HL-60/S4 treated with retinoic acid at 250 ng/mL for 4 days and 3 days (cell line): Measurements from ENCODE around the gene BDKRB2.

Source experiments
- in situ Hi-C: fragments of 300-500 bp; cut with MboI; formaldehyde crosslinking; loops from 2 replicates; pipeline ENCODE4 v1.7.0; 2022; ENCODE audit warnings: low sequenced_read_pairs

Gene BDKRB2

DNA sequence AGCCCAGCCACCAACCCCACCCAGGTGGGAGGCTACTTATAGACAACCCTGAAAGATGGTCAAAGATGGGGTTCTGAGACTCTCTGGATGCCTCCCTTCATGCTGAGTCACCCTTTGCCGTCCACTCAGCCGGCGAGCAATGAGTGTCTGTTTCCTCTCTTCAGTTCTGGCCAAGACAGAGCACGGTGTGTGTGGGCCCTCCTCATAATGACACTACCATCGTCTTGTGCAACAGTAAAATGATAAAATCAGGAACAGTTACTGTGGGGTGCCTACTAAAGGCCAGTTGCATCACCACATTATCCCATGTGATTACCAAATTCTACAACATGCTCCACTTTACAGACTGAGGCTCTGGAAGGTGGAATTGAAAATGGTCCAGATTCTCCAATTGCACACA, 44.4 kb downstream of the BDKRB2 start:
- in situ Hi-C loops = no loop called here

DNA sequence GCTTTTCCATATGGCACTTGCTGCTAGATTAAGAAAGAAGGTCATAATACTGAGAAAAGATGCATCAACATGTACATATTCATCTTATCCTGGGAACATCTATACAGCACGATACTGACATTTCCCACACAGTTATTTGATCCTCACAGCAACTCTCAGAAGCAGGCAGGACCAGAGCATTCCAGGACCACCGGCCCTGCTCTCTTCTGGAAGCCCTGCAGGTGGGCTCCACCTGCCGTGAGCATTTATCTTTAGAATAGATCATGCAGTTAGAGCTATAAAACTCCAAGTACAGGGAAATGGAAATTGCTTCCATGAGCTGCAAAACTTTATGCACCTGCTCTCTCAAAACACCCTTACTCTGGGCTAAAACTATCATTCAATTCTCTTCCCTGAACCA, 45.8 kb downstream of the BDKRB2 start:
- in situ Hi-C loops = no loop called here

DNA sequence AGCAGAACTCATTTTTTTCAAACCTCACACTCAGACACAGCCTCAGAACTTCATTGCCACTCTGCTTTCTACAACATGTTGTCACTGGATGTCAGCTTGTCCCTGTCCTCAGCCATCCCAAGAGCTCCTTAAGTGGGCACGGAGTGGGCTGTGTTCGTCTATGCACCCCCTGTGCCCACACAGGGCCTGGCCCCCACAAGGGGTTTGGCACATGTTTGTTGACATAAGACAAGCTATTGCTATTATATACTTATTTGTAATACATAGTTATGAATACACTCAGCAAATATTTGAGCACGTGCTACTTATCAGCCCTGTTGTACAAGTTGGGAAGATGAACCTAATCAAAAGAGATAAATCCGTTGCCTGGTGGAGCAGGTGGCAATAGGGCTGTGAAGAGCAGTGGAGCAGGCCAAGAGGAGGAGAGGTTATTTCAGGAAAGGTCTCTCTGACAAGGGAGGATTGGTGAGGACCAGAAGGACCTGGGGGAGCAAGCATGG, 47.1 kb downstream of the BDKRB2 start:
- in situ Hi-C loops = no loop called here

DNA sequence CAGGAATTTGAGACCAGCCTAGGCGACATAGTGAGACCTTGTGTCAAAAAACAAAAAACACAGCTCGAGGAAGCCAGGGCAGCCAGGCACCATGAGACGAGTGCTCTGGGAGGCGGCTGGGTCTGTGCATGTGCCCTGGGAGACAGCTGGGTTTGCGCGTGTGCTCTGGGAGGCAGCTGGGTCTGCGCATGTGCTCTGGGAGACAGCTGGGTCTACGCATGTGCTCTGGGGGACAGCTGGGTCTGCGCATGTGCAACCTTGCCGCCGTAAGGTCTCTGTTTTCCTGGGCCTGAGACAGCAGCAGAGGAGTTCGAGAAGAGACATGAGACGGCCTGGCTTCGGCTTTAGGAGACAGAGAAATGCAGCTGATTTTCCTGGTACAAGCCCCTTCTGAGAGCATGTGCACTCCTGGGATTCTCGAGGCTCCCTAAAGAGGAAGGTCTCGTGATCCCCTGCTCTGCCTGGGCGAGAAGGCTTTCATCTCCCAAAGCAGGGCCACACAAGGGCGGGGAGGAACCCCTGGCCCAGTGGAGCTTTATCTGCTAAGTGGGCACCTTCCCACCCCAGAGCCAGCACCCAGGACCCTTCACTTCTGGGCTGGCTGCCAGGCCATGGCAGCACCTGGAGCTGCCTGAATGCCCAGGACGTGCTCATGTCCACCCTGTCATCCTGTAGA, 47.8 kb downstream of the BDKRB2 start:
- in situ Hi-C loops = no loop called here

DNA sequence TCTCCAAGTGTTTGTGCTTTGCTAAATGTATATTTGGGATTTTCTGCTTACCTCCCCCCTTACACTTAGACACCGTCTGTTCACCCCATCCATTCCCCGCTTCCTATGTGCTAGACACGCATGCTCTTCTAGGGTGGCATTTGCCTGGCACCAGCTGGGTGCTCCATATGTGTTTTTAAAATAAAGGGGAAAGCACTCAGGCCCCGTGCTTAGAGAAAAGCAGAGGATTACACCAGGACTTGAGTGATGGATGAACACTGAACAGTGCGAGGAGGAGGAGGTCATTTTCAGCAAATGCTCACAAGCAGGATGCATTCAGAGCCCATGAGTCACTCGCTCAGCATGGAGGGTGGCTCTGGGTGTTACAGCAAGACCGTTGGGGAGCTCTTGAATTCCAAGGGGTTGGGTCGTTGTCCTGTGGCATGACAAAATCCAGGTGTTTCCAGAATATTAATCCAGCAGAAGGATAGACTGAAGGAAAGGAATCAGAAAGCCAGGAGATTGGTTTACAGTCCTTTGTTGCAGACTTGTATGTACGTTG, 48.4 kb downstream of the BDKRB2 start:
- in situ Hi-C loops = no loop called here

DNA sequence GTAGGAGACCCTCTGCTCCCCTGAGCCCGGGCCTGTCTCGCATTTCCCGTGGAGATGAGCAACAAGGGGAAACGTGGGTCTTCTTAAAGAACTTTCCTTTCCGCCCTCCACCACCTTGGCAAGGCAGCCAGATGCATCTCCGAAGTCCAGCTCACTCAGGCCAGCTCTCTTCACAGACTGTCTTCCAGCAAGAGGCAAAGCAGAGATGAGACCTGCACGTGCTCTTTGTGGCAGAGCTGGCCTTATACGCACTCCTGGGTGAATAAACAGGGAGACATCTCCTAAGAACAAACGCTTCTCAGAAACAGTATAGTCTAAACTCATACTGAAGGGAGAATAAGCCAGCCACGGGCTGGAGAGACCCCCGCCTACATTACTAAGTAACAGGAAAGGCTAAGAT, 50.0 kb downstream of the BDKRB2 start:
- in situ Hi-C loops = no loop called here

DNA sequence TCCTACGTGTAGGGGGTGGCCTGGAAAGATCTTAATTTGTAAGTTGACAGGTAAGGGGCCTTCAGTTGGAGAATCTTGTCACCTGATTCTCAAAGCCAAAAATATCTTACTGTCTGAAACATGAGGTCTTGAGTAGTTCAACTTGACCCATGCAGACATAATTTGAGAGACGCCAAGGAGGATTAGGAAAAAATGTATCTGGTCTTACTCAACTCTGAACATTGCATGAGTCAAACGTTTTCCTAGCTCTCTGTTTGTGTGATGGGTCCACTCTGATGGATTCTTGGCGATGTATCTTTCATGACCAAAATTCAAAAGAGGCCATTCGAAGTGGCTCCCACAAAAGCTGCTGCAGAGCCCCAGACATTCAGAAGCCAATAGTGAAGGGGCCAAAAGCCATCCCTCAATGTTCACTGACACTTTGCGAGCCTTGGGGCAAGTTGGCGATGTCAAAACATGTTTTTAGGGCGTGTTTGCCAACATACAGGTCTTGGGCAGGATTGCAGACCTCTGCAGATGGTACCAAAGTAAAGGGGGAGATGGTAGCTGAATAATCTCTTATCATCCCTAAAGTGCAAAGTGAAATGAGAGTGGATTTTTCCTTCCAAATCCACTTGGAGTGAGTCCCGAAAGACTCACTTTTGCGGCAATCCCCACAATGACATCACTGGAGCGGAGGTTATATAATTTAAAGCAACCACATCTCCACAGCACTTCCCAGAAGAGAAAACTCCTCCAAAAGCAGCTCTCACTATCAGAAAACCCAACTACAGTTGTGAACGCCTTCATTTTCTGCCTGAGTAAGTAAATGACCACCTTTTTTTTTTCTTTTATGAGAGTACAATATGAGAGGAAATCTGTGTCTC, 51.1 kb downstream of the BDKRB2 start, which contains the start of gene BDKRB1:
Gene BDKRB1 (plus strand): TSS at position 710 of the 866 bp plus-strand sequence. CDS start 7,473 bp downstream, outside the sequence.
- in situ Hi-C loops = no loop called here

DNA sequence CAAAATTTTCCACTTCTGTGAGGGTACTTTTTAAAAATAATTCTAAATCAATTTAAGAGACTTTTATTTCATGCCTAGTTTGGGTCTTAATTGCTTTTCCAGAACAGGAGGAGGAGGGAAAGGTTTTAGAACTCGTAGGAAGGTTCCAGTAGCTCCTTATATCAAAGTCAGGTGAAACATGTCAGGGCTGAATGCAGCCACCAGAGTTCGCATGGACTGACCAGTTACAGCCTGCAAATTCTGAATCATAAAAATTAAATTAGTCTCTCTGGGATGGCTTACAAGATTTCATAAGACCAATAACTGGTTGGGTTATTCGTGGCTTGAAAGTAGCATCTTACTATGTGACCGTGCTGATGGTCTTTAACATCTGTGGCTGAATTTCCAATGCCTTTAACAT, 51.8 kb downstream of the BDKRB2 start:
- in situ Hi-C loops = no loop called here

DNA sequence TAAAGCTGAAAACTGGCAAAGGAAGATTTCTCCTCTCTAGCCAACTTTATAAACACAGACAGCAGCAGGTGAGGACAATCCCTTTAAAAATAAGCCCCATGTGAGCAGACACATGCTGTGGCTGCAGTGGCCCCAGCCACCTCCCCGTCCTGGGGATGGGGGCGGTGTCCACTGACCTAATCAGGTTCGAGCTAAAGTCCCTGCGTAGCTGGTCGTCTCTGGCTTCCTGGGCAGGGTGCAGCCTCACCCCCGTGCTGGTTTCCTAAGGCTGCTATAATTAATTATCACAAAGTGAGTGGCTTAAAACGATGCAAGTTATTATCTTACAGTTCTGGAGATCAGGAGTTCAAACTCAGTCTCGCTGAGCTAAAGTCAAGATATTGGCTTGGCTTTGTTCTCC, 52.4 kb downstream of the BDKRB2 start:
- in situ Hi-C loops = no loop called here

DNA sequence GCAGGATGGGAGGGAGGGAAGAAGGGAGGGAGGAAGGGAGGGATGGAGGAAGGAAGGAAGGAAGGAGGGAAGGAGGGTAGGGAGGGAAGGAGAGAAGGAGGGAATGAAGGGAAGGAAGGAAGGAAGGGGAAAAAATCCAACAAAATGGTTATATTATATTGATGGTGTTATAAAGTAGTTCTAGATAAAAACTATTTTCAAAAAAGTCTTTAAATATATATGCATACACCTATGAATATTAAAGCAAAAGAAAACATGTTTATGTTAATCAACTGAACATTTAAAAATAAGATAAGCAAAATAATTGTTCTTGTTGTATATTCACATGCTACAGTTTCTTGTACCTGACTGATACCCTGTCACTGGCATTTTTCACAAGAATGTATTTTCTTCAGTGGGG, 53.3 kb downstream of the BDKRB2 start:
- in situ Hi-C loops = no loop called here

DNA sequence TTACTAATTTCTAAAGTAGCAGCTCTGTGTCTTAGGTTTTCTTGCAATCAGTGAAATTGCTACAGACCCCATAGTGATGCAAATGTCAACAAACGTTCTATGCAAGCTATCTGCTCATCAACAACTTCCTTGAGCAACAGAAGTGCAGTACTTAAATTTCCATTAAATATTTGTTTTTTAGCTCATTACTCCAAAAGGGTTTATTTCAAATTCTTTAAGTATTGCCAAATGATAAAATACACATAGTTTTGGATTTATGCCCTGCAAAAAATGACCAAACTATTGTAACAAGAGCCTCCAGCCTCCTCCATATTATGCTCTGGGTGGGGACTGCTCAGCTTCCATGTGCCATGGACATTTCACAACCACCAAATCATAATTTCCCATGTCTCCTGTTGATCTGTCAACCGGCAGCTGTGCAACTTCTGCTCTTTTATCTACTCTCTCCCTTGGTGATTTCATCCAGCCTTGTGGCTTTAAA, 55.7 kb downstream of the BDKRB2 start:
- in situ Hi-C loops = no loop called here

DNA sequence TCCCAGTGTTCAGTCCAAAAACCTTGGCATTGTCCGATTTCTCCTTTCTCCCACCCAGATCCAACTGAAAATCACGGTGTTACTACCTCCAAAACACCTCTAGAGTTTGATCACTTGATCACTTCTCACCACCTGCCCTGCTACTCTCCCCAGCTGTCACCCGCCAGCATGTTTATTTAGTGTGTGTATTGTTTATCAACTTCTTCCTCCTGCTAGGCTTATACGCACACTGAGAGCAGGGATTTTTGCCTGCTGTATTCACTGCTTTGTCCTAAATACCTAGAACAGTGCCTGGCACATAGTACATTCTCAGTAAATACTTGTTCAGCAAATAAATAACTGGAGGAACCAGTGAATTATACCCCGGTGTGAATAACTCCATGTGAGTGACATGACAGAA, 56.4 kb downstream of the BDKRB2 start:
- in situ Hi-C loops = no loop called here

DNA sequence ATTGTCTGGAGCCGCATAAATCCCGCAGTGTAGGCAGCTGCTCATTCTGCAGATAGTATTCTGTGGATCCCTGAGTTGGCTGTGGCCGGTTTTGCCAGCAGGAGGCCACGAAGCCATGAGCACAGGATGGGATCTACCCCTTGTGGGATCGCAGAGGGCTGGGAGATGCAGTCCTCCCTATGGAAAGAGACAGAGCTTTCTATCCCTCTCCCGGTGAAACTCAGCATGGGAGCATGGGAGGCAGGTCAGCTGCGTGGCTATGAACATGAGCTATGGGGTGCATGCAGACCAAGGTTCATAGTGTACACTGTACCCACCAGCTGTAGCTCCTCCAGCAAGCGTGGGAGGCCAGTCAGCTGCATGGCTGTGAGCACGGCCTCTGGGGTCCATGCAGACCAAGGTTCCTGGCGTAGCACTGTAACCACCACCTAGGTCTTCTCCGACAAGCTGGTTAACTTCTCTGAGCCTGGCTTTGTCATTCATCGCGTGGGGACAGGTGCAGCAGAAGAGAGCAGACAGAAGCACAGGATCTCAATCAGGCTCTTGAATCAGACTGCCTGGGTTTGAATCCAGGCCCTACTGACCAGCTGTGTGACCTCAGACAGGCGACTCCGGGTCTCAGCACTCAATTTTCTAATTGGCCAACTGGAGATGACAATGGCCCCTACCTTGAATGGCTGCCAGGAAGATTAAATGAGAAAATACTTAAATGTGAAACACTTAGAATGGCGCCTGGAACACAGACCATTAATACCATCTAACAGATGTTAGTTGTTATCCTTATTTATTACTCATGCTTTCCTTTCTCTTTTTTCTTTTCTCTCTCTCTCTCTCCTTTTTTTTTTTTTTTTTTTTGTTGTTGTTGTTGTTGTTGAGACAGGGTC, 57.4 kb downstream of the BDKRB2 start:
- in situ Hi-C loops = no loop called here

DNA sequence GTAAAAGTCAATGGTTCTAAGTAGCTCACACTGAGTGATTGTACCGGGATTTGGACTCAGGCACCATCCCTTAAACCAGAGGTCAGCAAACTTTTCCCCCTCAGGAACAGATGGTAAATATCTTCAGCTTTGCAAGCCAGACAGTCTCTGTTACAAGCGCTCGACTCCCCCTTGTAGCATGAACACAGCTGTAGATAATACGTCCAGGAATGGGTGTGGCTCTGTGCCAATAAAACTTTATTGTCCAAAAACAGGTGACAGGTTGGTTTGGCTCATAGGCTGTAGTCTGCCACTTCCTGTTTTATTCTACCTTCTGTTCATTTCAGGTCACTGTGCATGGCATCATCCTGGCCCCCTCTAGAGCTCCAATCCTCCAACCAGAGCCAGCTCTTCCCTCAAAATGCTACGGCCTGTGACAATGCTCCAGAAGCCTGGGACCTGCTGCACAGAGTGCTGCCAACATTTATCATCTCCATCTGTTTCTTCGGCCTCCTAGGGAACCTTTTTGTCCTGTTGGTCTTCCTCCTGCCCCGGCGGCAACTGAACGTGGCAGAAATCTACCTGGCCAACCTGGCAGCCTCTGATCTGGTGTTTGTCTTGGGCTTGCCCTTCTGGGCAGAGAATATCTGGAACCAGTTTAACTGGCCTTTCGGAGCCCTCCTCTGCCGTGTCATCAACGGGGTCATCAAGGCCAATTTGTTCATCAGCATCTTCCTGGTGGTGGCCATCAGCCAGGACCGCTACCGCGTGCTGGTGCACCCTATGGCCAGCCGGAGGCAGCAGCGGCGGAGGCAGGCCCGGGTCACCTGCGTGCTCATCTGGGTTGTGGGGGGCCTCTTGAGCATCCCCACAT, 58.9 kb downstream of the BDKRB2 start:
- in situ Hi-C loops = no loop called here

DNA sequence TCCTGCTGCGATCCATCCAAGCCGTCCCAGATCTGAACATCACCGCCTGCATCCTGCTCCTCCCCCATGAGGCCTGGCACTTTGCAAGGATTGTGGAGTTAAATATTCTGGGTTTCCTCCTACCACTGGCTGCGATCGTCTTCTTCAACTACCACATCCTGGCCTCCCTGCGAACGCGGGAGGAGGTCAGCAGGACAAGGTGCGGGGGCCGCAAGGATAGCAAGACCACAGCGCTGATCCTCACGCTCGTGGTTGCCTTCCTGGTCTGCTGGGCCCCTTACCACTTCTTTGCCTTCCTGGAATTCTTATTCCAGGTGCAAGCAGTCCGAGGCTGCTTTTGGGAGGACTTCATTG, 59.5 kb downstream of the BDKRB2 start:
- in situ Hi-C loops = no loop called here

DNA sequence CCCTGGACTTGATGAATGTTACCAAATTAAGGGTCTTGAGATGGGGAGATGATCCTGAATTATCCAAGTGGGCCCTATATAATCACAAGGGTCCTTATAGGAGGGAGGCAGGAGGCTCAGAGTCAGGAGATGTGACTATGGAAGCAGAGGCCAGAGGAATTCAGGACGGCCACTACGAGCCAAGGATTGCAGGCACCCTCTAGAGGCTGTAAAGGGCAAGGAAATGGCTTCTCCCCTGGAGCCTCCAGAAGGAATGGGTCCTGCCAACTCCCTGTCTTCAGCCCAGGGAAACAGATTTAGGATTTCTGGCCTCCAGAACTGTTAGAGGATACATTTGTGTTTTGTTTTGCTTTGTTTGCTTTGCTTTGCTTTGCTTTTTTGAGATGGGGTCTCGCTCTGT, 60.2 kb downstream of the BDKRB2 start:
- in situ Hi-C loops = no loop called here

DNA sequence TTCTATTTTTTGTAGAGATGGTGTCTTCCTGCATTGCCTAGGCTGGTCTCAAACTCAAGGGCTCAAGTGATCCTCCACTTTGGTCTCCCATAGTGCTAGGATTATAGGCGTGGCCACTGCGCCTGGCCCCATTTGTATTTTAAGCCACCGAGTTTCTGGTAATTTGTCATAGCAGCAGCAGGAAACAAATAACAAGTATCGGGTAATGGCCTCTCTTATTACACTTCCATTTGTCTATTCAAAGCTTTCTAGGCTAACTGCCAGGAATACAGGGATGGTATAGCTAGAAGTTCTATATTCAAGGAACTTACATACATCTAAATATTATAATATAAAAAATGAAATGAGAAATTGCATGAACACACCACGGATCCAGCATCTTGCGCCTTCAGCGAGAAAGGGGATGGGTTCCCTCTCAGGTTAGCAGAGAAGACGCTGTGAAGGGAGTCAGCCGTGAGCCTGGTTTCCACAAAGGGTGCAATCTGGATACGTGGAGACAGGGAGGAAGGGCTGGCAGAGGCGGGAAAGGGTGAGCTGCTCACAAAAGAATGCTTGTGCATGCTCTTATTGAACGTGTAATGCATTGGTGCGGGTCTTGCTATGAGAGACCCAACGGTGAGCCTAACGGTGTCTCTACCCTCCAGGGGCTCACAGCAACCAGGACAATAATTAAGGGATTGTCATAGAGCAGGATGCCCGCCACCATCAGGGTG, 60.9 kb downstream of the BDKRB2 start:
- in situ Hi-C loops = no loop called here

DNA sequence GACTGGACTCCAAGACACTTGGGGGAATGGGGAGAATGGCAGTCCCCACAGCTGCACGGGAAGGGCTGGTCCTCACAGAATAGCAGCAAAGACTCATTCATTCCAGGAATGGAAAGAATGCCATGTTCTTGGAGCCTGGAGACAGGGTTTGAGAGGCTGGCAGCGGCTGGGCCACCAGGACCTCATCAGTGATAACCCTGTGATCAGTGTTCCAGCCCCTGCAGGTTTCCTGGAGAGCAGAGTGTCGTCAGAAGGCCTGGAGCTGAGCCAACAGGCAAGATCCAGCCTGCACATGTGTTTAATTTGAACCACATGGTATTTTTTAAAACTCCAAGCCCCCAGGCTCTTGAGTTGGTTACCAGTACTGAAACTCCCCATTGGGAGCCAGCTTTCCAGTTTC, 62.7 kb downstream of the BDKRB2 start:
- in situ Hi-C loops = no loop called here

DNA sequence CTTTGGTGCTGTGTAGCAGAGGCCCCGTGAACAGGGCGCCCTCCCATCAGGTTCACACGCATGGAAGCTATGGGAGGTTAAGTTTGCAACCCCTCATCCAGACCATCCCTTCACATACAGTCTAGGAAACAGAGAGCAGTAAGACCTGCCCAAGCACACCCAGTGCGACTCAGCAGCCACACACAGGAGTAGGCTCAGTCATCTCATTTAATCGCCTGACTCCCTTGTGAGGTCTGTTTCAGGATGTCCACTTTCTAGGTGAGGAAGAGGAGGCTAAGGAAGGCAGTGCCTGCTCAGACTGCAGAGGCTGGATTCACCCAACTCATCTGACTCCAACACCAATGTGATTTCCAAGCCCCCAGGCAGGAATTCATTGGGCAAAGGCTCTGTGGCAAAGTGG, 63.3 kb downstream of the BDKRB2 start:
- in situ Hi-C loops = no loop called here
